ENCODE data around the gene RASSF4.

The RASSF4 gene

DNA sequence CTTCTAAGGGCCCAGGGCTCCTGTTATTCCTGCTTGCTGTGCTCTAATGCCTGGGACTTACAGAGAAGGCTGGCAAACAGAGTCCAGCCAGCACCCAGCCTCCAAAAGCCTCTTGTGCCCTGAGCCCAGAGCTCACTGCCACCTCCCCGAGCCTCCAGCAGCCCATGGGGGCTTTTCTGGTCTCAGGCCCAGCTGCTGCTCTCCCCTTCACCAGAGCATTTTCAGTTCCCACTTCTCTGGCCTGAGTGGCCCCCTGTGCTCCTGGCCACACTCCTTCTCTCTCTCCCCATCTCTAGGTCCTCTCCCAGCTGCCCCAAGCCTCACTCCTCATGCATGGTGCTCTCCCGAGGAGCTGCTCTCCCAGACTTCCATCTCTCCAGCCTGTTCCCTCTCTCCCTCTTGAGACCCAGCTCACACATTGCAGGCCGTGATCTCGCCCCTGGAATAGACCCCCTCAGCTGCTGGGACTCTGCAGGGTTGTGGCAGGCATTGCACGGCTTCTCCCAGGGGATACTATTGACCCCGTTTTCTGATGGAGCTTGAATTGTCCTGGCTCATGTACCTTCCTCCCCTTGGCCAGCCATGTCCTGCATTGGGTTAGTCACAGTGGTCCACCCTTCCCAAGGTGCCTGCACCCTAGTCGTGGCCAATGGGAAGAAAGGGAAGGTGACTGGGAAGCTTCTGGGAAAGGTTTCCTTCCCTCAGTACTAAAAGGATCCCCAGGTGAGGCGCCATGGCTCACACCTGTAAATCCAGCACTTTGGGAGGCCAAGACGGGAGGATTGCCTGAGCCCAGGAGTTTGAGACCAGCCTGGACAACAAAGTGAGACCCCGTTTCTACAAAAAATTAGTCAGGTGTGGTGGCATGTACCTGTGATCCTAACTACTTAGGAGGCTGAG lies 9.0 kb upstream of the RASSF4 start:
- TF ChIP-seq ZFX (IDR thresholded peaks at IDR 0.05) = no peak
- TF ChIP-seq, protein P1, sequence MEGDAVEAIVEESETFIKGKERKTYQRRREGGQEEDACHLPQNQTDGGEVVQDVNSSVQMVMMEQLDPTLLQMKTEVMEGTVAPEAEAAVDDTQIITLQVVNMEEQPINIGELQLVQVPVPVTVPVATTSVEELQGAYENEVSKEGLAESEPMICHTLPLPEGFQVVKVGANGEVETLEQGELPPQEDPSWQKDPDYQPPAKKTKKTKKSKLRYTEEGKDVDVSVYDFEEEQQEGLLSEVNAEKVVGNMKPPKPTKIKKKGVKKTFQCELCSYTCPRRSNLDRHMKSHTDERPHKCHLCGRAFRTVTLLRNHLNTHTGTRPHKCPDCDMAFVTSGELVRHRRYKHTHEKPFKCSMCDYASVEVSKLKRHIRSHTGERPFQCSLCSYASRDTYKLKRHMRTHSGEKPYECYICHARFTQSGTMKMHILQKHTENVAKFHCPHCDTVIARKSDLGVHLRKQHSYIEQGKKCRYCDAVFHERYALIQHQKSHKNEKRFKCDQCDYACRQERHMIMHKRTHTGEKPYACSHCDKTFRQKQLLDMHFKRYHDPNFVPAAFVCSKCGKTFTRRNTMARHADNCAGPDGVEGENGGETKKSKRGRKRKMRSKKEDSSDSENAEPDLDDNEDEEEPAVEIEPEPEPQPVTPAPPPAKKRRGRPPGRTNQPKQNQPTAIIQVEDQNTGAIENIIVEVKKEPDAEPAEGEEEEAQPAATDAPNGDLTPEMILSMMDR (conservative IDR thresholded peaks at IDR 0.05) = no peak
- no peak overlapping the region for H3K27ac ChIP-seq

DNA sequence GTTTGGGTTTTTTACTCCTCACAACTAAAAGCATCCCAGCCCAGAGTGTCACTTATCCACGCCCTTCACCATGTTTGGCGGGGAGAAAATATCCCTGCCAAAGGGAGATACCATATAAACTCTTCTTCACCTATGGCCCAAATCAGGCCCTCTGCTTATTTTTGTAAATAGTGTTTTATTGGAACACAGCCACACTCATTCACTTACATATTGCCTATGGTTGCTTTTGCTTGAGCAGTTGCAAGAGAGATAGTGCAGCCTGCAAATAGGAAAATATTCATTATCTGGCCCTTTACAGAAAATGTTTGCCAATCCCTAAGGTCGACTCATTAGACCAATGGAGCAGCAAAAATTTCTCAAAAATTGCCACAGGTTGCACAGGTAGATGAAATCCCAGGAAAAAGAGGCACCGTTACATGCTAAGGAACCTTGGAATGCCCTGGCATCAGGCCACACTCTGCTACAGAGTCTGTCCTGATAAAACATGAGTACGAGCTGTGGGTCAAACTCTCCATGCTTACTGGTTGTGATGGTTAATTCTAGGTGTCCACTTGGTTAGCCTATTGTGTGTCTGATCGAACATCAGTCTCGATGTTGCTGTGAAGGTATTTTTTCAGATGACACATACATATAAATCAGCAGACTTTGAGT lies 7.9 kb upstream of the RASSF4 start:
- no peak for TF ChIP-seq ZFX (IDR thresholded peaks at IDR 0.05)
- TF ChIP-seq, protein P1 (conservative IDR thresholded peaks at IDR 0.05) = no peak
- no peak overlapping the region for H3K27ac ChIP-seq

DNA sequence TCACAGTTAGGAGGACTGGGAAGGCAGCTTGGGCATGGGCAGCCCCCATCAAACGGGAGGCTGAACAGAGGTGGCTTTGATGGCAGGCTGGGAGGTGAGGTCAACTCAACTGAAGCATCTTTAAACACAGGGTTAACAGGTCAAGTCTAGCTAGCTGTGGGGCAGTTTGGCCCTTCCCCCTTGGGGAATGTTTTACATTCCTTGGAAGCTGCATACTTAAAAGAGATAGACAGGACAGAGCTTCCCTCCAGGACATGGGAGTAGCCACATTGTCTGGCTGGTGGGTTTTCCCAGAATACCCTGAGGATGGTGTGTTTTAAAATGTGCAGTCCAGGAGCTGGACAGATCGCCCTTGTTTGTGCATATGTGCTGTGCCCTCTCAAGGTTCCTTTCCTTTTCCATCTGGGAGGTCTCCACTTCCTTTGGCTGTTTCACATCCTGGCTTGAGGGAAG lies 6.8 kb upstream of the RASSF4 start:
- H3K27ac ChIP-seq = no peak overlapping the region
- TF ChIP-seq ZFX (IDR thresholded peaks at IDR 0.05) = no peak
- TF ChIP-seq, protein P1 (conservative IDR thresholded peaks at IDR 0.05) = no peak

DNA sequence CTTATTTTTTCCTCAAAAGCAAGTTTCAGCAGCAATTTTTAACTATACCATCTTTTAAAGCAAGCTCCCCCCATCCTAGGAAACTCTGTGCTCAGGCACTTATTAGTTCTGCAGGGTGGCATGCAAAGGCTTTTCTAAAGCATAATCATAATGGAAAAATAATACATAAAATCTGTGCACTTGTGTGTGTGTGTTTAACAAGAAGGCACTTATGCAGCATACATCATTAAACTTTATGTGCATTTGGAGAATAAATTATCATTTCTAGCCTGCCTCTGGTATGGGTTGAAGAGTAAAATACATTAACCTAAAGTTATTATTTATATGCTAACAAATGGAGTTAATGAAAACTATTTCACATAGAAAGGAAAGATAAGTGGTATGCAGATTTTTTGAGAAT lies 5.6 kb upstream of the RASSF4 start:
- TF ChIP-seq, protein P1 (conservative IDR thresholded peaks at IDR 0.05) = no peak
- no peak for TF ChIP-seq ZFX (IDR thresholded peaks at IDR 0.05)

DNA sequence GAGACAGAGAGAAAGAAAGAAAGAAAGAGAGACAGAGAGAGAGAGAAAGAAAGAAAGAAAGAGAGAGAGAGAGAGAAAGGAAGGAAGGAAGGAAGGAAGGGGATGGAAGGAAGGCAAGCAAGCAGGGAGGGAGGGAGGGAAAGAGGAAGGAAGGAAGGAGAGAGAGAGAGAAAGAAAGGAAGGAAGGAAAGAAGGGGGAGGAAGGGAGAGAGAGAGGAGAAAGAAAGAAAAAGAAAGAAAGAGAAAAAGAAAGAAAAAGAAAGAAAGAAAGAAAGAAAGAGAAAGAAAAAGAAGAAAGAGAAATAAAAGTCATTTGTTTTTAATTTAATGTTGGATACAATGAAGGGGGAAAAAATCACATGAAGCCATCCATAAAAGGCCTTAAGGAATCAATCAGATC lies 4.6 kb upstream of the RASSF4 start:
- H3K27ac ChIP-seq = no peak overlapping the region

More for the DNA sequence above, 5.6 kb upstream of the RASSF4 start:
- no peak overlapping the region for H3K27ac ChIP-seq

DNA sequence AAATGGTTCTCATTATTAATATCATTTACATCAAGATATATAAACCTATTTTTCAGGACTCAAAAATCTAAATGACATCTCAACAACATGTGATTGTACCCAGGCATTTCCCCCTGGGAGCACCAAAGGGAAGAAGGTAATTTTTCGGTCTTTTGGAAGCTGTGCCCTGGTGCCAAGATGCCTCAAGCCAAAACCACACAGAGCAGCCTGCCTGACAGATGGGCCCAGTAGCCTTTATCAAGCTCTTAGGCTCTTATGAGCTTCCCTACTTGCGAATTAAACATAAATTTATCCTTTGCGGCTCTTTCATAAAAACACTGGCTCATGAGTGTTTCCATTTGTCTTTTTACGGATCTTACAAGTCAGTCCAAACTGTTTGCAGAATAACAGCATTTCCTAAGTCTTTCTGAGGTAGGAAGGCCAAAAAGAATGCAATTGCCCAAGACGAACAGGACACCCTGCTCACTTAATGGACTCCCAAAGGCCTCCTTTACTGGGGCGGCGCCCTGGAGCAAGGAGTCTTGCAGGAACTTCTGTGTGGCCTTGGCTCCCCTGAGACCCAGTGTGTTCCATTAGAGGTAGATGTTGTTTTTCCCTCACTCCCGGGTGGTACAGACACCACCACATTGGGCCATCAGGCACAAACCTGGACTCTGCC lies 4.1 kb upstream of the RASSF4 start:
- no peak for TF ChIP-seq ZFX (IDR thresholded peaks at IDR 0.05)
- TF ChIP-seq, protein P1 (conservative IDR thresholded peaks at IDR 0.05) = no peak

More for the DNA sequence above, 4.6 kb upstream of the RASSF4 start:
- TF ChIP-seq ZFX (IDR thresholded peaks at IDR 0.05) = no peak
- TF ChIP-seq, protein P1 (conservative IDR thresholded peaks at IDR 0.05) = no peak

More for the DNA sequence above, 4.1 kb upstream of the RASSF4 start:
- no peak overlapping the region for H3K27ac ChIP-seq

All from C4-2B (cell line).